DND-41 (cell line): ENCODE data around the gene FGF14.
A peak's percentile ranks its signal among the peaks of the same experiment; 100 is the strongest.

Experiments
- EZH2 ChIP-seq: IDR thresholded peaks from 3 replicates; pipeline ENCODE4 v1.6.1; 2012; ENCODE audit warnings: borderline replicate concordance, low read depth, mild to moderate bottlenecking, moderate library complexity, low read length, inconsistent platforms; ENCODE audit not compliant: severe bottlenecking
- TF ChIP-seq, protein P1 (sequence below): IDR thresholded peaks from 2 replicates; pipeline ENCODE4 v1.5.1; 2012; ENCODE audit warnings: borderline replicate concordance, low read length, moderate library complexity, mild to moderate bottlenecking; ENCODE audit not compliant: poor library complexity, severe bottlenecking; ENCODE audit errors: extremely low read depth

DNA sequence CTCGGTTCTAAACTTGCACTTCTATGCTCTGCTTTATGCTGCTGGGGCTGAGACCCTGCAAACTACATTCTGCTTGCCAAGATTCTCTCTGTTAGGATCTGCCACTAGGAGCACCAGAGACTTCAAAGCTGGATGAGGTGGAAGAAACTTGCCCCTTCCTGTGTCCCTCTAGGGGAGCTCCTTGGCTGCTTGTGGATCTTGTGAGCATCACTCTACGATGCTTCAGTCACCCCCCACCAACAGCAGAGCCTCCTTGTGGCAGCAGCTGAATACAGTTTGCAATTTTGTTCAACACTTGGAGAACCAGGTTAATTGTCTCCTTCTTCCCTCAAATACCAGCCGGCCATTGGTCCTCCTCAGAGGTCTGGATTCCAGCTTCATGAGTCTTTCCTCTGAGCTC, 310.6 kb downstream of the FGF14 start:
- TF ChIP-seq, protein P1, sequence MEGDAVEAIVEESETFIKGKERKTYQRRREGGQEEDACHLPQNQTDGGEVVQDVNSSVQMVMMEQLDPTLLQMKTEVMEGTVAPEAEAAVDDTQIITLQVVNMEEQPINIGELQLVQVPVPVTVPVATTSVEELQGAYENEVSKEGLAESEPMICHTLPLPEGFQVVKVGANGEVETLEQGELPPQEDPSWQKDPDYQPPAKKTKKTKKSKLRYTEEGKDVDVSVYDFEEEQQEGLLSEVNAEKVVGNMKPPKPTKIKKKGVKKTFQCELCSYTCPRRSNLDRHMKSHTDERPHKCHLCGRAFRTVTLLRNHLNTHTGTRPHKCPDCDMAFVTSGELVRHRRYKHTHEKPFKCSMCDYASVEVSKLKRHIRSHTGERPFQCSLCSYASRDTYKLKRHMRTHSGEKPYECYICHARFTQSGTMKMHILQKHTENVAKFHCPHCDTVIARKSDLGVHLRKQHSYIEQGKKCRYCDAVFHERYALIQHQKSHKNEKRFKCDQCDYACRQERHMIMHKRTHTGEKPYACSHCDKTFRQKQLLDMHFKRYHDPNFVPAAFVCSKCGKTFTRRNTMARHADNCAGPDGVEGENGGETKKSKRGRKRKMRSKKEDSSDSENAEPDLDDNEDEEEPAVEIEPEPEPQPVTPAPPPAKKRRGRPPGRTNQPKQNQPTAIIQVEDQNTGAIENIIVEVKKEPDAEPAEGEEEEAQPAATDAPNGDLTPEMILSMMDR = peak; percentile 16
- no peak for TF ChIP-seq EZH2
